ENCODE data around the gene KLKB1.

The KLKB1 gene

DNA sequence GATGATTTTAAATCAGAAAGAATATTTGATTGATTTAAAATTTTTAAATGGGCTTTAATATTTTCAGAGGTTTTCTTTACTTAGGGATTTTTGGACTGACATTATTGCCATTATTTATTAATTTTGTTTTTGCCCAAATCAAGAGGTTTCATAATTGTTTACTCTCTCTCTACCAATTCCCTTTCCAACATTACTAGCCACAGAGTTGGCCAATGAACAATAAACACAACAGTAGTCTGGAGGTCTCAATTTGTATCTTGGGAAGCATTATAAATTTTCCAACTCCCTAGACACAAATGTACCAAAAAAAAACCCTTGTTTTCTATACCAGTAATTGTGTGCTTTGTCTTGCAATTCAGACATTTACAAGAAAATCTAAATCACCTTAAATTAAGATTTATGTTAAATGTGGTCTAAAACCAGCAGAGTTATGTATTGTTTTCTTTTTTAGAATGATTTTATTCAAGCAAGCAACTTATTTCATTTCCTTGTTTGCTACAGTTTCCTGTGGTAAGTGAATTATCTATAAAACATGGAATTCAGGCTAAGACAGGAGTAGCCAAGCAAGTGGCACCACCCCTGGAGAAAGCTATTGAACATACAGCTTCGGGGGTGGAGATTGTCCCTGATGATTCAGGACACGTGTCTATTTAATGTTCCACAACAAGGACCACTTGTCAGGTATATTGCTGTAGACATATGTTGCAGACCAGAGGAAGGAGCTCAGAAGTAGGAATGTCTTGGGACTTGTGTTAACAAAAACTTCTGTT is 622 bp downstream of the KLKB1 start:
- Histone ChIP-seq H3K27ac (no peak overlapping the region), H3K36me3 (replicated peaks) (no peaks in the 10 kb centered on the region), H3K4me3 (ENCODE audit: low read depth, low read length) (no peak overlapping the region), H3K27me3 (replicated peaks) (no peaks in the 10 kb centered on the region)
- DNase-seq, result no peak
- TF ChIP-seq, protein P1, sequence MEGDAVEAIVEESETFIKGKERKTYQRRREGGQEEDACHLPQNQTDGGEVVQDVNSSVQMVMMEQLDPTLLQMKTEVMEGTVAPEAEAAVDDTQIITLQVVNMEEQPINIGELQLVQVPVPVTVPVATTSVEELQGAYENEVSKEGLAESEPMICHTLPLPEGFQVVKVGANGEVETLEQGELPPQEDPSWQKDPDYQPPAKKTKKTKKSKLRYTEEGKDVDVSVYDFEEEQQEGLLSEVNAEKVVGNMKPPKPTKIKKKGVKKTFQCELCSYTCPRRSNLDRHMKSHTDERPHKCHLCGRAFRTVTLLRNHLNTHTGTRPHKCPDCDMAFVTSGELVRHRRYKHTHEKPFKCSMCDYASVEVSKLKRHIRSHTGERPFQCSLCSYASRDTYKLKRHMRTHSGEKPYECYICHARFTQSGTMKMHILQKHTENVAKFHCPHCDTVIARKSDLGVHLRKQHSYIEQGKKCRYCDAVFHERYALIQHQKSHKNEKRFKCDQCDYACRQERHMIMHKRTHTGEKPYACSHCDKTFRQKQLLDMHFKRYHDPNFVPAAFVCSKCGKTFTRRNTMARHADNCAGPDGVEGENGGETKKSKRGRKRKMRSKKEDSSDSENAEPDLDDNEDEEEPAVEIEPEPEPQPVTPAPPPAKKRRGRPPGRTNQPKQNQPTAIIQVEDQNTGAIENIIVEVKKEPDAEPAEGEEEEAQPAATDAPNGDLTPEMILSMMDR (IDR thresholded peaks at IDR 0.05; ENCODE audit: low read depth, low read length, missing control alignments), result no peak
- in situ Hi-C loops (cut with HindIII; ENCODE audit: low pct_ligation_motif_present, low sequenced_read_pairs), result no loop called here

DNA sequence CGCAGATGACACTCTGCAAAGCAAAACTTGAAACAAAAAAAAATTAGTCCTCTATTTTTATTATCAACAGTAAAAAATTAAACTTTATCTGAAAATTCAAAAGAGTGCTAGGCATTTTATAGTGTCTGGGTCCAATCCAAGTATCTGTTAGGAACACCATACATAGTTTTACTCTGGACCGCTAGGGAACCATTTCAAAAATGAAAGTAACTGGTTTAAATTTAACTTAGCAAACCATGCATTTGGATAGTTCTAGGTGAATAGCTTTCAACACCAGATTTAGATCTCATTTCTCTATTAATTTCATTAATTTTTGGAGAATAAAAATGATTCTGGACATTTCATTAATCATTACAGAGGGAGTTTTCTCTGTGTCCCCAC is 1.2 kb downstream of the KLKB1 start:
- Histone ChIP-seq H3K27ac (no peak overlapping the region), H3K4me3 (ENCODE audit: low read depth, low read length) (no peak overlapping the region), H3K36me3 (replicated peaks) (no peaks in the 10 kb centered on the region), H3K27me3 (replicated peaks) (no peaks in the 10 kb centered on the region)
- in situ Hi-C loops (cut with HindIII; ENCODE audit: low pct_ligation_motif_present, low sequenced_read_pairs), result no loop called here
- no peak for DNase-seq
- TF ChIP-seq, protein P1 (IDR thresholded peaks at IDR 0.05; ENCODE audit: low read depth, low read length, missing control alignments), result no peak

DNA sequence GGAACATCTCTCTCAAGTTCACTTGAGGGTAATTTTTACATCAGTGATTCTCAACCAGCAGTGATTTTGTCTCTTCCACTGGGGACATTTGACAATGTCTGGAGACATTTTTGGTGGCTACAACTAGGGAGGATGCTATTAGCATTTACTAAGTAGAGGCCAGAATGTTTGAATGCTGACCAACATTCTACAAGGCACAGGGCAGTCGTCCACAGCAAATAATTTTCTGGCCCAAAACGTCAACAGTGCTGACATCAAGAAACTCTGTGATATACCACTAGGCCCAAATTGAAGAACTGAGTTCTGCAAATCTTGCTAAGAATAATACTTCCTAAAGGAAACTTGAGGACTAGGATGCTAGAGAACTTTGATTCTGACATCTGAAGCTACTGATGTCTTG is 7.1 kb downstream of the KLKB1 start:
- DNase-seq, result no peak
- TF ChIP-seq, protein P1 (IDR thresholded peaks at IDR 0.05; ENCODE audit: low read depth, low read length, missing control alignments), result no peak
- no peak overlapping the region for H3K27ac ChIP-seq
- in situ Hi-C loops (cut with HindIII; ENCODE audit: low pct_ligation_motif_present, low sequenced_read_pairs), result no loop called here
- no peaks in the 10 kb centered on the region for H3K27me3 ChIP-seq (replicated peaks)
- no peak overlapping the region for H3K4me3 ChIP-seq (ENCODE audit: low read depth, low read length)
- no peaks in the 10 kb centered on the region for H3K36me3 ChIP-seq (replicated peaks)

DNA sequence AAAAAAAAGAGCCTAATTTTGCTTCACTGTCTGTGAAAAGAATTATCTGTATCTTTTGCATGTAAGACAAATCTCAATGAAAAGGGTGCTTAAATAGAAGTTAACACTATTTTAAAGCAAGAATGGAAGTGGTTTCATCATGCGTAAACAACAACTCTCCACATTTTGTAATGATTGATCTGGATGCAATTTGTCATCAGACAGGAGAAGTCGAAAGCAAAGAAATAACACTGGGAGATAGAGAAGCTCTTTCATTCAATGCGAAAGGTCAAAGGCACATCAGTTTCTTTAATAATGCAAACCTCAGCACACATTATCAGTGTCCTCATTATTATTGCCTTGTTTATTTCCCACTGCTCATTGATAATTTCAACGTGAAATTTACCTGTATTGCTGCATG is 8.8 kb downstream of the KLKB1 start:
- no peaks in the 10 kb centered on the region for H3K36me3 ChIP-seq (replicated peaks)
- H3K27ac ChIP-seq, result no peak overlapping the region
- TF ChIP-seq, protein P1 (IDR thresholded peaks at IDR 0.05; ENCODE audit: low read depth, low read length, missing control alignments), result no peak
- in situ Hi-C loops (cut with HindIII; ENCODE audit: low pct_ligation_motif_present, low sequenced_read_pairs), result no loop called here
- no peak overlapping the region for H3K4me3 ChIP-seq (ENCODE audit: low read depth, low read length)
- no peaks in the 10 kb centered on the region for H3K27me3 ChIP-seq (replicated peaks)
- DNase-seq, result no peak

DNA sequence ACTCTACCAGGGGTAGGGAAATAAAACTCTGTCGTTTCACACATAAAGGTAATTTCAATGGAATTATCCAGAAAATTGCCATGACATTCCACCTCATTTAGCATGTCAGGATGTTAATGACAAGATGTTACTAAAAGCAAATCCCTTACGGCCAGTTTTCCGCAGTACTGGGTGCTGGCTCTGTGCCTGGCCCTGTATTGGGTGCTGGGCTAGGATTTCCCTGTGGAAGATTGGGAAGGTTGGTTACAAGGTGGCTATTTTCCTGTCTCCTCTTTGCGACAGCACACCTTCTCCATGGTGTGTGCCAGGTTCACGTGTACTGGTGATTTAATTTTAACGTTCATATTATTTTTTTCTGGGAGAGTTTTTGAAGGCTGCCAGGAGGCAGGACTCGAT is 13.1 kb downstream of the KLKB1 start:
- no peaks in the 10 kb centered on the region for H3K36me3 ChIP-seq (replicated peaks)
- TF ChIP-seq, protein P1 (IDR thresholded peaks at IDR 0.05; ENCODE audit: low read depth, low read length, missing control alignments), result no peak
- in situ Hi-C loops (cut with HindIII; ENCODE audit: low pct_ligation_motif_present, low sequenced_read_pairs), result no loop called here

More for the DNA sequence above, 13.1 kb downstream of the KLKB1 start:
- no peak for DNase-seq
- no peak overlapping the region for H3K27ac ChIP-seq
- H3K4me3 ChIP-seq (ENCODE audit: low read depth, low read length), result no peak overlapping the region
- no peaks in the 10 kb centered on the region for H3K27me3 ChIP-seq (replicated peaks)

Data from brain microvascular endothelial cell (primary cell).